Right renal pelvis (tissue), 4 donors: ENCODE measurements around the gene VSIG10L. TPM values are rescaled to one million over a fixed set of nuclear protein-coding genes. Genes with fewer than 3 reads are reported as not detected.

Experiments
- DNase-seq, 4 donors: peaks; one replicate each; pipeline ENCODE4 v3.0.0-alpha.2; 2013; ENCODE audit warnings: low read depth in 4 of 4, low spot score in 3 of 4, missing footprints in 1 of 4
- polyA plus RNA-seq, 4 donors: library from polyadenylated mRNA; unstranded; fragments of 120-200 nt; gene quantifications; one replicate each; pipeline ENCODE4 v1.2.1, GENCODE V29; 2013; ENCODE audit not compliant: insufficient read length in 4 of 4

VSIG10L gene
- polyA plus RNA-seq, 4 donors = 4.3 to 5.2 (median 5.0) TPM

DNA sequence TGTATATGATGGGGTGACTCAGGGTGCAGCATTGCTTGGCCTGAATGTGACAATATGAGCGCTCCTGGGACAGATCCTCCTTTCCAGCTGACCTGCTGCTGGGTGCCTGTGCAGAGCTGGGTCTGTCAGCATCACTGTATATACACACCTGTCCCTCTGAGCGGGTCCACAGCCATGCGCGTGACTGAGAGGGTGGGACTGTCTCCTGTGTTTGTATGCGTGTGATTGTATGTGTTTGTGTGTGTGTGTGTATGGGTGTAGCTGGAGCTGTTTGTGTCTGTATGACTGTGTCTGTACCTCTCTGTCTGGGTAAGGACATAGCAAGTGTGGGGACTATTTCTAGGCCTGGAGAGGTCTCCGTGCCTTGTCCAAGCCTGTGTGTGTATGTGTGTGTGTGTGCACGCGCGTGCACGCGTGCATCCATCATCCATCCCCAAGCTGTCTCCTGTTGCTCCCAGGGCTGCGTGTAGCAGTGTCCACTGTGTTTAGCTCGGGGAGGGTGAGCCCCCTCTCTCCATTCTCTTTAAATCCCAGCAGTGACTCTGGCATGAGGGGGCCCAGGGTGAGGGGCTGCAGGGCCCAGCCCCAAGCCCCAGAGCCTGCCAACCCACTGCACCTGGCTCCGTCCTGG, 22.2 kb downstream of the VSIG10L start:
- DNase-seq = no peak

- DNase-seq = no peak
These were observed 23.0 kb downstream of the VSIG10L start for GRCh38 chr19:51318687-51319648.

GRCh38 chr19:51317968-51318367, 24.0 kb downstream of the VSIG10L start:
- DNase-seq = no peak

GRCh38 chr19:51317376-51317775, 24.6 kb downstream of the VSIG10L start:
- no peak for DNase-seq

DNA sequence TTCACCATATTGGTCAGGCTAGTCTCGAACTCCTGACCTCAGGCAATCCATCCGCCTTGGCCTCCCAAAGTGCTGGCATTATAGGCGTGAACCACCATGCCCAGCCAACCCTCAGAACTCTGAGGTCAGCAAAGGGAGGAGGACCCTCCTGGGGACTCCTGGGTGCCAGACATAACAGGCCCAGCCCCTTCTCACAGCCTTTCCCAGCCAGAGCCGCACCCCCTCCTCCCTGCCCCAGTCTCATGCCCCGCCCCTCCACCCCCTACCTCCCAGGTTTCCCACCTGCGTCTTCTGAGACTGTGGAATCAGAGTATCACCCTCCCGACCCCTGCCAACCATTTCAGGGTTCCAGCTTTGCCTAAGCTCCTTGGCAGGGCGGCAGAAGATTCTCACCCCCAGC, 25.3 kb downstream of the VSIG10L start:
- no peak for DNase-seq

DNA sequence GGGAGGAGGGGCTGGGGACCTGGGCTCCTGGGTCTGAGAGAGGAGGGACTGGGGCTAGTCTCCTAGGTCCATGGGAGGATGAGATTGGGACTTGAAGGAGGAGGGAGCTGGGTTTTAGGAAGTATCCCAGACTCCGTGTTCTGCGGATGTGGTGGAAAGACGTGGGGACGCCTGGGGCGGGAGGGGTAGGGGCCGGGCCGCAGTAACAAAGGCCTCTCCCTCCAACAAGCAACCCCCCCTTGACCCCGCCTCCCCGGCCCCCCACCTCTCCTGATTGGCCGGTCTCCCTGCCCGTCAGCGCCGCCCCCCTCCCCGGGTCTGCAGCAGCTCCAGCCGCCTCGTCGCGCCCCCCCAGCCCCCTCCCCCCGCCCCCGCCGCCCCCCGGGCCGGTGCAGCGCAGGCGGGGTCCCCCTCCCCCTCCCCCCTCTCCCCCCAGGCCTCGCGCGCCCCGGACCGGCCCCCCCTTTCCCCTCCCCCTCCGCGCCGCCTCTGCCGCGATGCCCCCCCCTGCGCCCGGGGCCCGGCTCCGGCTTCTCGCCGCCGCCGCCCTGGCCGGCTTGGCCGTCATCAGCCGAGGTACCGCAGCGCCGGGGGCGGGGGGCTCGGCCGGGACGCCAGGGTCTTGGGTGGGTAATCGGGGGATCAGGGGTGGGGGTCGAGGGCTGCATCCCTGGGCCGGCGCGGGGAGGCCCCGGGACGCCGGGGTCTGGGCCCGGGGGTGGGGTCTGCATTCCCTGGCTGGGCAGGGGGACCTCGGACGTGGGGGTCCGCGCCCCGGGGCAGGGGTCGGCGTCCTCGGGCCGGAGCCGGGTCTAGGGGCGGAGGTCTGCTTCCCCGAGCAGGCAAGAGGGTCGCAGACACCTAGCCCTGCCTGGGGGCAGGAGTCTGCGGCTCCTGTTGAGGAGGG, 30.3 kb downstream of the VSIG10L start, which contains the start of gene IGLON5:
IGLON5 (plus strand) TSS at position 294 of the 907 bp plus-strand sequence; CDS start at position 498, 204 bp downstream.
- no peak for DNase-seq

DNA sequence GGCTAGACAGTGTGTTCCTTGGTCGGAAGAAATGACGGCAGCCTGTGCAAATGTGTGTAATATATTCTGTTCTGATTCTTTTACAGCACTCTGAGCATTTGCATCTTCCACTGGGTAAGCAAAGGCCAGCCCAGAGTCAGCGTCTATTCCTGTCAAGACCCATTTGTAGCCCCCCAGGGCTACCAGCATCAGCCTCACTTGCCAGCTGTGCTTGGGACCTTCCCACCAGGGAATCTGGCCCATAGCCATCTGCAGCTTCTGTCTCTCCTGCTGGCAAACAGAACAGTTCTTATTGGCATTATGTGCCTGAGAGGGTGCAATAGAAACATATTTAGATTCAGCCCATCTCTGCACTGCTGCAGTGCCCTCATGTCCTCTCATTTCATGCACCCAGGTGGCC, 36.5 kb downstream of the VSIG10L start:
- no peak for DNase-seq

- no peak for DNase-seq
These were observed 40.7 kb downstream of the VSIG10L start for GRCh38 chr19:51301266-51301665.

GRCh38 chr19:51297406-51297805, 44.5 kb downstream of the VSIG10L start:
- DNase-seq = no peak

GRCh38 chr19:51296336-51297093, 45.4 kb downstream of the VSIG10L start:
- no peak for DNase-seq

- no peak for DNase-seq
These were observed 46.4 kb downstream of the VSIG10L start for GRCh38 chr19:51295382-51296126.

- DNase-seq = no peak
These were observed 47.0 kb downstream of the VSIG10L start for GRCh38 chr19:51294977-51295375.

DNA sequence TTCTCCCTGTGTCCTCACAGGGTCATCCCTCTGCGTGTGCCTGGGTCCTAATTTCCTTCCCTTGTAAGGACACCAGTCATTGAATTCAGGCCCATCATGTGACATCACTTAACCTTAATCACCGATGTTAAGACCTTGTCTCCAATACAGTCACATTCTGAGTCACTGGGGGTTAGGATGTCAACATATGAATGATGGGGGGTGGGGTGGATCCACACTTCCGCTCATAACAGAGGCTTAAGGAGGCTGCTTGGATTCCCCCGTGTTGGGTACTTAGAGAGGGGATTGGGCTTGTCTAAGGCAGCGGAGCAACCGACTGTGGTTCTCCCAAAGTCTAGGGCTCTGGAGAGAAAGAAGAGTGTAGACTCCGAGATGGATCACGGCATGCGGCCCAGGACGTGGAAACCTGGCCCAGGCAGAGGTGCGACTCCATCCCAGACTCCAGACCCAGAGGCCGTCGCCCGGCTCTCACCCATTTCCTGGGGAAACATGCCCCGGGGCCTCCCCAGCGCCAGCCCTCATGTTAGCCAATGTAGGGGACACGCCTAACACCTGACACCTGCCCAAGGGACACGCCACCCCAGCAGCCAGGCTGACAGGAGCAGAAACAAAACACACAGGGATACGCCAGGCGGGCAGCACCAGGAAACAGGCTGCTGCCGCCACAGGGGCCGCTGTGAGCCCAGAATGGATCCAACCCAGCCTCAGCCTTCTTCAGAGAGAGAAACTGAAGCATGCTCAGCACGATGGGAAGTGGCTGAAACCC, 47.5 kb downstream of the VSIG10L start:
- DNase-seq = no peak

DNA sequence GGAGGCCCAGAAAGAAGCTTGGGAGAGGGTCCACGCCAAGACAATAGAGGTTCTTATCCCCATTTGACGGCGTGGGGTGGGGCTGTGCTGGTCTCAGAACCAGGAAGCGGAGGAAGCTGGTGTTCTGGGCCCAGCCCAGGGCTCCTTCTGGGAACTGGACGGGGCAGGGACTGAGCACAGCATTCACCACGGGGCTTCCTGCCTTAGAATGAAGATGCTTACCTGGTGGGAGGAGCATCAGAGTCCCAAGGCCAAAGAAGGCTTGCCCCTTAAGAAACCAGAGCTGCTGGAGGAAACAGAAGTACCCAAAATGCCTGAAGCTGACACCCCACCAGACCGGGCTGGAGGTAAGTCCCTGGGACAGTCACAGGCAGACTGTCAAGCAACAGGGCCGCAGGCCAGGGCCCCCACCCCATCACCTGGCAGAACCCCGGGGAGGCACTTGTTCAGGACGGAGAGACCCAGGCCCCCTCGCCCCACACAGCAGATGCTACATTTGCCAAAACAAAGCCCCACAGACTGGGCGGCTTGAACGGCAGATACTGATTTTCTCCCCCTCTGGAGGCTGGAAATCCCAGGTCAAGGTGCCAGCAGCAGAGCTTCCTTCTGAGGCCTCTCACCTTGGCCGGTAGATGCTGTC, 48.2 kb downstream of the VSIG10L start:
- DNase-seq = no peak

GRCh38 chr19:51292971-51293370, 49.0 kb downstream of the VSIG10L start:
- no peak for DNase-seq

GRCh38 chr19:51289635-51290034, 52.3 kb downstream of the VSIG10L start:
- DNase-seq = no peak

DNA sequence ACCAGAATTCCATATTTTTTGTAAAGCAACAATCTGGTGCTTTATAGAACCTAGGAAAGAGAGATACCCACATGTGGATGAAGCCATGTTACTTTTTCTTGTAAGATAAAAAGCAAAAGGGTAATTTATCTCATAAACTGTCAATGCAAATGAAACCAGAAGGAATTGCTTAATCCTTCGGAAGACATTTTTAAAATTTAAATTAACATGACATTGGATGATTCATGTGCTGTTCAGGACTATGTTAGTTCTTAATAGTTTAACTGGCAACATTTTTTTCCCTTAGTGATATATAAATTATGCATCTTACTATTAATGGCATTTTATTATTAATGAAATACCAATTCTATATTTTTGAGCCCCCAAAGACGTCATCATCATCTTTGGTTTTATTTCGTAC, 56.3 kb downstream of the VSIG10L start:
- no peak for DNase-seq

DNA sequence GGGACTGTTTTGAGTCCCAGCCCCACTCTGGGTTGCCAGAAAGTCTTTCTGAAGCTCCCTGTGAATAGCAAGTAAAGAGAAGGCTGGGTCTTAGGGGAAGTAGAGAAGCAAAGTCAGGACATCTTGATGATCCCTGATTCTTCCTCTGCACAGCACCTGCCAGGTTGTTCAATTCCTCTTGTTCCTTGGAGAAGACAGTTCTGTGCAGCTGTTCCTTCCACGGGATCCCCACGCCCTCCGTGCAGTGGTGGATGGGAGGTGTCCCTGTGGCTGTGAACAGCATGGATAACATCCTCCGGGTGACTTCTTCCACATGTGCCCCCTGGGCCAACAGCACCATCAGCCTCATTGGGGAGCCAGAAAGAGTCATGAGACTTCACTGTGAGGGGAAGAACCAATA, 59.6 kb downstream of the VSIG10L start:
- DNase-seq = no peak
